ENCODE data around the gene ZNF471.

ZNF471 gene

GRCh38 chr19:56507446-56508289, at the start of gene ZNF471:
ZNF471 (plus strand) TSS chr19:56507855; CDS start chr19:56511572, 3,717 bp downstream.
- peak; percentile 99 for DNase-seq

GRCh38 chr19:56474308-56474707, 33.3 kb upstream of the ZNF471 start:
- no peak for DNase-seq

GRCh38 chr19:56476093-56476492, 31.6 kb upstream of the ZNF471 start:
- no peak for DNase-seq

GRCh38 chr19:56476651-56477428, 30.8 kb upstream of the ZNF471 start, which contains the start of gene ZNF667:
ZNF667 (minus strand) TSS chr19:56477345; CDS start chr19:56462370, 14,975 bp downstream.
- peak; percentile 62 for DNase-seq

- DNase-seq = peak; percentile 96
These were observed 30.0 kb upstream of the ZNF471 start for GRCh38 chr19:56477429-56478338.

GRCh38 chr19:56491399-56491798, 16.3 kb upstream of the ZNF471 start:
- no peak for DNase-seq

GRCh38 chr19:56504581-56504980, 3.1 kb upstream of the ZNF471 start:
- DNase-seq = no peak

GRCh38 chr19:56508290-56508778, 679 bp downstream of the ZNF471 start:
- no peak for DNase-seq

GRCh38 chr19:56525214-56525860, 17.7 kb downstream of the ZNF471 start:
- no peak for DNase-seq

- no peak for DNase-seq
These were observed 29.8 kb downstream of the ZNF471 start for GRCh38 chr19:56537442-56537841.

GRCh38 chr19:56538254-56538760, 30.7 kb downstream of the ZNF471 start:
- DNase-seq = peak; percentile 95

- DNase-seq = no peak
These were observed 31.2 kb downstream of the ZNF471 start, which contains the start of gene ZFP28 for GRCh38 chr19:56538761-56539263. ZFP28 (plus strand) TSS chr19:56538948; CDS start chr19:56539019, 71 bp downstream.

GRCh38 chr19:56543776-56544175, 36.1 kb downstream of the ZNF471 start:
- no peak for DNase-seq

- no peak for DNase-seq
These were observed 39.9 kb downstream of the ZNF471 start for GRCh38 chr19:56547535-56547934.

- DNase-seq = no peak
These were observed 46.7 kb downstream of the ZNF471 start for GRCh38 chr19:56554272-56554869.

- DNase-seq = no peak
These were observed 55.1 kb downstream of the ZNF471 start for GRCh38 chr19:56562766-56563165.

GRCh38 chr19:56566904-56567273, 59.2 kb downstream of the ZNF471 start:
- DNase-seq = no peak

GRCh38 chr19:56567274-56568120, 59.8 kb downstream of the ZNF471 start, which contains the start of gene ZNF470:
ZNF470 (plus strand) TSS chr19:56567468; CDS start chr19:56570312, 2,844 bp downstream.
- DNase-seq = peak; percentile 97

GRCh38 chr19:56572589-56572988, 64.9 kb downstream of the ZNF471 start:
- DNase-seq = no peak

GRCh38 chr19:56573914-56574313, 66.3 kb downstream of the ZNF471 start:
- no peak for DNase-seq

Measured in femur (tissue), 1 donor.